HG03460 (cell line): ENCODE data around the gene TRPC5OS.

Experiments used
- ATAC-seq: cut with Tn5 transposase; IDR thresholded peaks from one replicate; pipeline ENCODE4 v1.9.1; 2021; ENCODE audit not compliant: unreplicated experiment

TRPC5OS gene

DNA sequence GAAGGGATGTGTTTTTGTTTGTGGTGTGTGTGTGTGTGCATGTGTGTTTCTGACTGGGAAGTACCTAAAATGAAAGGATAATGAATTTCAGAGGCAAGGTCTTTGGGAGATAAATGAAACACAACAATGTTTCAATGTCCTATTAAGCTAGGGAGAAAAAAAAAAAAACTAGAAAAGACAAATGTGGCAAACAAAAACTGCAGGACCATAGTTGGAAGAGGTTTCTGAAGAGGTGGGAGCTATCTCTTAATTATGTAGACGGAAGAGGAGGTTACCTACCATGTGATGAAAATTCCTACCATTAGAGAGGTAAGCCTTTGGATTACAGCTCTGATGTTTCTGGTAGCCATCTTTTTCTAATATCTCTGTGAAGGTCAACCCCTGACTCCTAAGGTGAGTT is at the start of gene TRPC5OS:
Gene TRPC5OS (plus strand): TSS at position 301 of the 400 bp plus-strand sequence. CDS start 25,669 bp downstream, outside the sequence.
- no peak for ATAC-seq

DNA sequence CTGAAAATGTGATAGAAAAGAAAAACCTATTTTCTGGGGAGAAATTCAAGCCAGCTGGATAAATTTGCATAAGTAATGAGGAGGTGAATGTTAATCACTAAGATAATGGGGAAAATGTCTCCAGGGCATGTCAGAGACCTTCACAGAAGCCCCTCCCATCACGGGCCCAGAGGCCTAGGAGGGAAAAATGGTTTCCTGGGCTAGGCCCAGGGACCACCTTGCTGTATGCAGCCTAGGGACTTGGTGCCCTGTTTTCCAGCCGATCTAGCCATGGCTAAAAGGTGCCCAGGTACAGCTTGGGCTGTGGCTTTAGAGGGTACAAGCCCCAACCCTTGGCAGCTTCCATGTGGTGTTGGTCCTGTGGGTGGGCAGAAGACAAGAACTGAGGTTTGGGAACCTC is 46.6 kb upstream of the TRPC5OS start:
- no peak for ATAC-seq

DNA sequence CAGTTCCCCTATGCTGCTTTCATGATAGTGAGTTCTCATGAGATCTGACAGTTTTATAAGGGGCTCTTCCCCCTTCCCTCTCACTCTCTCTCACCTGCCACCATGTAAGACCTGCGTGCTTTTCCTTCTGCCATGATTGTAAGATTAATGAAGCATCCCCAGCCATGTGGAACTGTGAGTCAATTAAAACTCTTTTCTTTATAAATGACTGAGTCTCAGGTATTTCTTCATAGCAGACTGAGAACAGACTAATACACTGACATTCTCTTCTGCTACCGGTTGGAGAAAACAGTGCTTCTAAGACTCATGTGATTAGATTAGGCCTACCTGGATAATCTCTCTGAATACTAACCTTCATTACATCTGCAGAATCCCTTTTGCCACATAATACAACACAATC is 45.4 kb upstream of the TRPC5OS start:
- no peak for ATAC-seq

DNA sequence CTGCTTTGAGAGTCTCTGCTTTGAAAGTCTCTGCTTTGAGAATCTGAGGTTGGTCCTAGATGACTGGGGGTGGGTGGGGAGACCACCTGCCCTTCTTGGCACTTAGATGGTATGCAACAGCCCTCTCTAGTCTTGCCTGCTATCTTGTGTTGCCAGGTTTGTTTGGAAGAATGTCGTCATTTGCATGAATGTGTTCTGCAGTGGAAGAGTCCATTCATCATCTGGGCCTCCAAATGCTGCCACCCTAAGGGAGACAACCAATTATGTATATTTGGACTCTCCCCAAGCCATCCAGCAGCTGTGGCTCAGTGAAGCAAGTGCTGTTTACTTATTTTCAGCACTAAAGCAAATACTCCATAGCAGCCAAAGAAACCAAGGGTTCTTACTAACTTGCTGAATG is 44.6 kb upstream of the TRPC5OS start:
- no peak for ATAC-seq

DNA sequence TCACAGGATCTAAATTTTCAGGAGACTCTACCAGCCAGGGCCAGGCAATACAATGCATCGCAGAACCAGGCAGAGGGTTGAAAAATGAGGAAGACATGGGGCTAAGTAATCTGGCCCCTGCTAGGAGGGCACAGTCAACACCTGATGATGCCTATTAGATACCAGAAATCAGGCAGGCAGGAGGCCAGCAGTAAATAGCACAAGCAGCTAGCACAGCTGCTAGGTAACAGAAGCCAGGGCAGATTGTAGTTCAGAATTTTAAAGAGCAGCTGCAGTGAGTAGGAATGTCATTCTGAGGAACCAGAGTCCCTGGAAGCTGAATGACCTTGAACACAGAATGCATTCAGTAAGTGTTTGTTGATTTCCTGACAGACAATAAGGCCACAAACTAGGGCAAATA is 38.8 kb upstream of the TRPC5OS start:
- ATAC-seq, result no peak

DNA sequence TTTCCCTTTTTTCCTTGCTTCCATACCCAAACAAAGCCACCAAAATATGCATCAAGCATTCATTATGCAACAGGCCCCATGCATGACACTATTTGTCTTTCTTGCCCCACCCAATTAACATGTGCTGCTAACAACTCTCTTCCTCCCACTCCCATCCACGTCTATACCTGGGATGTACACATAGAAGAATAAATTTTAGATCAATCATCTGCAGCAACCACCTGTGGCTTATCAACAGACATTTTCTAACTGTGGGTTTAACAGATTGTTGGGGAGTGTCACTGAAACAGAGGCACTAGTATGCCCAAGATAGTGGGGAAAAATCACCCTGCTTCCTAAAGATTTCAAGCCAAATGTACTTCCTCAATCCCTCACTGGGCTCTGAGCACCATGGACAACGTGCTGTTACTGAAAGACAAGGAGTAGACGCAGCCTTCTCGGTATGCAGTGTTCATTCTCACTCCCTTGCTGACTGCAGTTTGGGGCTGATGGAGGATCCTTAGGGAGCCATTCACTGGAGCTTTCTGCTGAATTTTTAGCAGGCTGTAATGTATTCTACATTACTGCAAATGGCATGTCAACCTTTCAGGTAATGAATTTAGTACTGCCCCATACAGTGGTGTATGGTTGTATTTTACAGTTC is 28.4 kb upstream of the TRPC5OS start:
- no peak for ATAC-seq

DNA sequence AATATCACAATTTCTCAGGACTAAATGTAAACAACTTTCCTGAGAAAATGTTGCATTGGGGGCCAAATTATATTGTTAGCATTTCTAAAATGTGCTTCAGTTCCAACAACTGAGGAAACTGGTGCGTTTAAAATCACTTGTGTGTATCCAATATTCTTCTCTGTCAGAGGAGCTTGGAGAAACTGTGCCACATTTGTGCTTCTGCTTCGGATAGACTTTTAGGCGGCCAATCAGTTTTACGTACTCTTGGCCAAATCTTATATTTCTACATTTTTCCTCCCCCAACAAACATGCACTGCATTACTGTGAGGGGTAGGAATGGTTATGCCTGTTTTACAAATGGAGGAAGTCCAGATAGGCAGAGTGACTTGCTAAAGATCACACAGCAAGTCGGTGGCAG is 27.4 kb upstream of the TRPC5OS start:
- ATAC-seq, result no peak

DNA sequence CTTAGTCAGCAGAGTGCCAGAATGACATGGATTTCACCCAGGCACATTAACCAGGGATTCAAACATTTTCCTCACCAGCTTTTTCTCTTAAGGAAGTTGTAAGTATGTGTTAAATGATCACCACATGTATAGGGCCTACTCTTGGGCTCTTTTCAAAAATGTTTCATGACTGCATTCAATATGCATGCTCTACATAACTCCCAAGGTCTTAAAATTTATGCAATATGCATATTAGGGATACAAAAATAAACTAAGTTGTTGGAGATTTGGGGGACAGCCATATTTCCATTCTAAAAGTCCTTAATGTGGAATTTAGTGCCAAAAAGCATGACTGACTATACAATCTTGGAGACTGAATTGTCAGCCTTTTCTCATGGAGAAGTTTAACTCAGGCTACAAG is 25.0 kb upstream of the TRPC5OS start:
- no peak for ATAC-seq

DNA sequence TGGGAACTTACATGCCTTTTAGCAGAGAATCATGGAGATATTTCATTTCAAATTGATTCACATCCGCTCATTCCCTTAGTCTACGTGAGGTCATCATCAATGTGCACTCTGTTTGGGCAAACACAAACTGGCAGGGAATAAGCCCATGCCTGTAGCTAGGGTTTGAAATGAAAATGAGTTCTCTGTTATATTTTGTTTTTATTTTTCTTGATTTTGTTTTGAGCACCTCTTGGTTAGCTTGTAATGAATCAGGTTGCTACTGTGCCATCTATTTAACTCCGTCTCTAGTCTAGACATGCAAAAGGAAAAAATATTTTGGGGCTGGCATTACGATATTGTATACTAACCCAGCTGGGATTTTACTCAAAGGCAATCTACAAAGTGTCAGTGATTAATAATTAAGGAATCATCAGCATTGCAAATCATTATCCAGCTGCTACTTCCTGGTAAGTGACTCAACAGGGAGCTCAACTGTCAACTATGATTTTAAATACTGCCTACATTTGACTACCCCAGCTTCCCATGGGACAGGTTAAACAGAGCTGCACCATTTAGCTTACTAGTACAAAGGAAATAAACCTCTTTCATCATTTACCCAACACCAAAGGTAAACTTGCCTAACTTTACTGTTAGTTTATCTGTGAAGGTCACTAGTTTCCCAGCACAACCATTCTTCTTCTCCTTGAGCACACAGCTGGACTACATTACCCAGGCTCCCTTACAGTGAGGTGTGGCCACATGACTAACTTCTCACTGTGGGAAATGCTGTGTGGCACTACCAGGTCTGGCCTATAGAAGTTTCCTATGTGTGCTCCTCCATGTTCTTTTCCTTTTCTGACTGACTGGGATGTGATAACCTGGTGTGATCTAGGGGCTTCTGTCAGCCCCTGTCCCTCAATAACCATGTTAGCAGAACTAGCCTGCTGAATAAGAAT is 21.2 kb upstream of the TRPC5OS start:
- ATAC-seq, result no peak

DNA sequence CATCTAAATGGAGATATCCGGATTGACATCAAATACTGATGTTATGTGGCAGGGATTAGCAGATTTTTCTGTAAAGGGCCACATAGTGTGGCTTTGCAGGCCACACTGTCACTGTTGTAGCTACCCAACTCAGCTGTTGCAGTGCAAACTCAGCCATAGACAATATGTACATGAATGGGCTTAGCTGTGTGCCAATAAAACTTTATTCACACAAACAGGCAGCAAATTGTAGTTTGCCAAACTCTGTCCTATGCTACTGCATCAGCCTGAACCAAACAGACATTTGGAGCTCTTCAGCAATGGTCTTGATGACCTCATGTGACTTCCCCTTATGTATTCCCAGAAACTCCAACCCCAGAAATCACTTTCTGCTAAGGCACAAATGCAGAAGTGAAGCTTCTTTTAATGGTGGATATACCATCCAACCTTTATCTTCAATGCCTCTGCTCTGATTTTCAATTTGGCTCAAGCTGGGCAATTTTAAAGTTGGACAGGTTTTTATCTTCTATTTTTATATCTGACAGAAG is 18.4 kb upstream of the TRPC5OS start:
- no peak for ATAC-seq

DNA sequence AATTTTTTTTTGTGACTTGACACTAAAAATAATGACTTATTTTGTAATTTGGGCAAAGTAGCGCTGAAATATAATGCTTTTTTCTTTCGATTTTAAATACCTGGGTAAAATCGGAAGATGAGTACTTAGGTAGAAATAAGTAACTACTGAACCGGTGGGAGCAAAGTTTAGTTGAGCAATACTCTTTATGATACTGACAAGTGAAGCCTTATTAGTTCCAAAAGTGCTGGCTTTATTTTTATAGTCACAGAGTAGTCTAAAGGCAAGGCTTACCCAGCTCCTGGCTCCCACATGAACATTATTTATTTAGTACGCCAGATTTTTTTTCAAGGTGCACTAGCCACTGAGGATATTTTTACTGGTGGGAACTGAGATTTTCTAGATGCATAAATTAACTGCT is 14.4 kb upstream of the TRPC5OS start:
- ATAC-seq, result no peak

DNA sequence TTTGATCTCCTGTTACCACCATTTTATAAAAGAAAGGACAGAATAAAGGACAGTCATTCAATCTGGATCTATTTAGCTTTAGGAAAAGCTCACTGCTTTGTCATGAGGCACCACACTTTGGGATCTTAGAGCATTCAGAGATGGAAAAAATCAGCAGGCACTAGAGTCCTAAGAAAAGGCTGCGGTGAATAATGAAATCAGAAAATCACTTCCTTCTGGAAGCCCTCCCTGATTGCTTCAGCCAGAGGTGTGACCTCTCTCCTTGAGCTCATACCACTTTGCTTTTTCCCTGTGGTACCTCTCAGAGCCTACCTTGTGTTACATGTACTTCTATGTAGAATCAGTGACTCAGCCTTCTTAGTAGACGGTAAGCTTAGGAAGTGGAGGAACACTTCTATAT is 8.7 kb upstream of the TRPC5OS start:
- ATAC-seq, result no peak

DNA sequence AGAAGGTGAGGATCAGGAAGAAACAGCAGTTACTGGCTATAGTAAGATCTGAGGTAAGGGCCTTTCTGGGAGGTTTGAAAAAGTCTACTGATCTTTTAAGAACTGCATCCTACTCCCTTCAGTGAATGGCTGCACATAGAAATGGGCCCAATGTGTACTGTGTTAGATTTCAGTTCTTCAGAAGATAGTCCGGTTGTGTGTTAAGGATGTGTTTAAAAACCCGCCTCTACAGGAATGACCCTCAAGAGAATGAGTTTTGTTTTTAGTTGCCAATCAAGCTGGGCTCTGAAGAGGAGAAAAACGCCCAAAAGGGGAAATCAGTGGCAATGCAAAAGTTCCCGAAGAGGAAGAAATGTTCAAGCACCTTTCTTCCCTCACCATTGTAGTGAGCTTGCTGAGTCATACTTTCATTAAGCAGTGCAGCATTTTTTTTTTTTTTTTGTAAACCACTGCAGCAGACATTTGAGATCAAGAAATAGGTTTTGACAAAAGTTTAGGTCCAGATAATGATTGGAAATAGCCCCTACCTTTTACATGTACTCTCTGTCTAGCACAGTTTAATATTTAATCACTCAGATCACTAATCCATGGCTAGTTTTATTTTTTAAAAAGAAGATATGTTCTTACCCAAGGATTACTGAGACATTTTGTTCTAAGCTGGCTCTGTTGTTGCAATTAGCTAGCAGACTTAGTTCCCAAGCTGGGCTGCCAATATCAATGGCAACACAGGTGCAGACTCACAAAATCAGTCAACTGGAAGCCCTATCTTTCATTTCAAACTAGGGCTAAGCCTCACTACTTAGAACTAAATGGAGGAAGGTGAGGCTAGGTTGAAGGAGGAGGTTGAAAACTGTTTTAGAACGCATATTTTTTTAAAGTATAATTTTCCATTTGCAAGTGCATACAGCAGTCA is 7.0 kb upstream of the TRPC5OS start:
- peak; percentile 59 for ATAC-seq

DNA sequence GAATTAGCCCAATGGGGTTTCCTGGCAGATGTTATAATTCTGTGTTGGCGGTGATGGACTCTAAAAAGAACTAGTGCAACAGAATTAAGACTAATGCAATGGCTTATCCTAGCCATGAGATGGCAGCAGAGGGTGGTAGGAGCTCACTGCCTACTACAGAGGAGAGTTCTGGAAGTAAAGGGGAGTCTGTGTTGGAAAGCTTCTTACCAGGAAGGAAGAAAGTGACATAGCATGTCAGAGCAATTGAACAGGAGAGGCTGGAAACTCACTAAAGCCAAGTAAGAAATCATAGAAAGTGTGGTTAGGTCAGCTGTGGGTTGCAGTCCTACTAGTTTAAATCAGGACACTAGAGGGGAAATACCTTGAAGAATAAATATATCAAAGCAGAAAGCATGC is 6.3 kb upstream of the TRPC5OS start:
- ATAC-seq, result peak; percentile 76

DNA sequence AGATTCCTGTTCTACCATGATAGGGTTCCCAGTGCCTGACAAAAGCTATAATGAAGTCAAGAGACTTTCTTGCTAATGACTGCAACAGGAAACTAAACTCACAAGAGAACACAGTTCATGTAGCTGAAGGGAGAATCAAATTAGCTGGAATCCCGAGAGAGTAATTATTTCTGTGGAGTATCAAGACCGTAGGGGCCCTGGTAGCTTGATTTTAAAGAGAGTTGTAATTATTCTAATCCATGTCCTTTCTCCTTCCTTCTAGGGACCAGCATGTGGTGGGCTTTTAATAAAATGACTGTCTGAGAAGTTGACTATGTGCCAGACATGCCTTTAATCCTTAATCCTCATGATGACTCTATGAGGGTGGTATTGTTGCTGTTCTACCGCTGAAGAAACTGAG is 1.7 kb upstream of the TRPC5OS start:
- no peak for ATAC-seq

DNA sequence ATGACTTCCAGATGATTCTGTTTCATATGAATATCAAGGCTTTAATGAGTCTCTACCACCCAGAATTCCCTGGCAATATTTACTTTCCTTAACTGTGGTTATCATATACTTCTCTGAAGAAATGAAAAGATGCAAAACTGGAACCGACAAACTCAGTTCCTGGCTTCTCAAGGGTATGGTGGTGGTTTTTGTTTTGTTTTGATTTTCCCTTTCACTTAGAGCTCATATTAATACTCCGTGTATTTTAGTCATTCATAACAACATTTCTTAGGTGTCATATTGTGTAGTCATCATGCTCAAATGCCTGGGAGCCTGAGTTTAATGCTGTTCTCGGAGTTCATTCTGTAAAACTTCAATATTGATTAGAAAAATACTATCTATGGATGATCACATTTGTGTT is 665 bp downstream of the TRPC5OS start:
- ATAC-seq, result no peak

DNA sequence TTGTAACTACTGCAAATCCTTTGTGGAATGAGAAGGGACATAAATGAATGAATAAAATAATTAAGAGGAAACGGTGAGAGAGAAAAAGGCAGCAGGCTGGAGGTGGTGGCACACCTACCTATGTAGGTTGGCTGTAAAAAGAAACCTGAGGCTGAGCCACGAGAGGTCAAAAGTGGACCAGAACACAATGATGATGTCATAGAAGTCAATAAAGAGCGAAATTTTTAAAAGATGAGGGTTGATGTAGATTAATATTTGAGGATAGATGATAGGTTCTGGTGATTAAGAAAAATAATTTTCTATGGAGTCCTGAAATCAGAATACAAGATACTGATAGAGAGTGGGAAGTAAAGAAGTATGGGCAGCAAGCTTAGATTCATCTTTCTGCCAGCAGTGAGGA is 1.7 kb downstream of the TRPC5OS start:
- ATAC-seq, result no peak

DNA sequence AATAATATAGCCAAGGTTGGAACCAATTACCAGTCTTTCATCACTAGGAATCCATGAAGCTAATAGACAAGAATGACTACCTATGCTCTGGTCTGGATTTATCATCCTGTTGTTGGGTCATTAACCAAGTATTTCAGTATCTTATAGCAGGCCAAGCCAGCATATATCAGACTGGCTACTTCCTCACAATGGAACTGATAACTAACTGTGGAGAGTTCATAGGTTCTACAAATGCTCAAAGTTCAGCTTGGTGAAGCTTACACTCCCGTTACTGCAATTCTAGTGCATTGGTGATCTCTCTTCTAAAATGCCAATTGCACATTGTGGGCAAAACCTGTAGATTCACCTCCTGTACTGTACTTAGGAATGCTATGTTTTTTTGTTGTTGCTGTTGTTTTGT is 4.8 kb downstream of the TRPC5OS start:
- ATAC-seq, result no peak

DNA sequence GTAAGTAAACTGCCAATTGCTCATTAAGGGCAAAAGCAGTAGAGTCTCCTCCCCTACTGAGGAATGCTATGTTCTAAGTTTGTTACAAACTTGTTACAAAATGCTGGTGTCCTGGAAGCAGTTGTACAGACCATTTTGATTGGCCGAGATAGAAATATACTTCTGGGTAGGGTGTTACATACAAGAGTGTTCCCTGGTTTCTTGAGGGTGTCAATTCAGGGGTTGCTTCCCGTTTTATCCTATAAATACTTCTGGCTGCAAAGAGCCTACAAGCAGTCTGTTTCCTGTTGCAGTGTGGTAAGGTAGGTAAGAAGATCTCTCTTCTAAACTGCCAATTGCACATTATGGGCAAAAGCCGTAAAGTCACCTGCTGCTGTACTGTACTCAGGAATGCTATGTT is 5.7 kb downstream of the TRPC5OS start:
- no peak for ATAC-seq

DNA sequence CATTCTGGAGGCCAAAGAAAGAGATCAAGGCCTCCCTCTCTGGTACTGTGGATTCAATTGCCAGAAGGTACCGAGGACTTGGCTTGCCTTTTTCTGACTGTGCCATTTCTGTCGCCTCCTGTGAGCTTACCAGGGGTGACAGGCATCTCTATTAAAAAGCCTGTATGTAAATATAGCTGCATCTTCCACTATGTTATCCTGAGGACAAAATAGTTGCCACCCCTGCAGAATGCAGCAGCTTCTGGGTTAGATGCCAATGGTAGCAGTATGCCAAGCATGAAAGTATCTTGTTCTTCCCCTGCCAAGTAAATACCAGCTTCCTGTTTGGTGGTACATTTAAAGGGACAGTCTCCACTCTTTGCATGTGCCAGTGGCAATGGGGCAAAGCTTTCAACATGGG is 10.7 kb downstream of the TRPC5OS start:
- ATAC-seq, result no peak

DNA sequence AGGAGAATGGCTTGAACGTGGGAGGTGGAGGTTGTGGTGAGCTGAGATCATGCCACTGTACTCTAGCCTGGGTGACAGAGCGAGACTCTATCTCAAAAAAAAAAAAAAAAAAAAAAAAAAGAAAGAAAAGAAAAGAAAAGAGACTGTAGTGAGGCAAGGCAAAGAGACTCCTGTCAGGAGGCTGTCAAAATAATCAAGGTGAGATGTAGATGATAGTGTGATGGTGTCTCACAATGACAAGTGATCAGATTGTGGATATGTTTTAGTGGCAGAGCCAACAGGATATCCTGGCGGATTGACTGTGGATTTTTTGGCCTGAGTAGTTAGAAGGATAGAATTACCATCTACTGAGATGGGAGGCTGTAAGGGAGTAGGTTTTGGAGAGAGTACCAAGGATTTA is 12.6 kb downstream of the TRPC5OS start:
- ATAC-seq, result no peak
